H1 (cell line): ENCODE results near the gene ARFGEF3. TPM values are rescaled to one million over a fixed set of nuclear protein-coding genes. Genes with fewer than 3 reads are reported as not detected.

ENCODE experiments used
- CTCF ChIA-PET: fragments of 300-600 bp; sonication (Branson Sonifier 250); formaldehyde crosslinking; loops from one replicate; lab custom pipeline; 2021; ENCODE audit not compliant: partially characterized antibody; lab: Charles Lee
- POLR2A ChIA-PET: fragments of 300-600 bp; sonication (Branson Sonifier 250); formaldehyde crosslinking; loops from one replicate; lab custom pipeline; 2021; ENCODE audit warnings: inconsistent platforms; ENCODE audit not compliant: partially characterized antibody; lab: Charles Lee
- DNase-seq, 2 experiments: peaks; one replicate each; pipeline versions ENCODE4 v3.0.0 to v3.0.0-alpha.2; 2010 to 2022; ENCODE audit warnings: low spot score in 2 of 2, low read depth in 1 of 2, mixed read lengths in 1 of 2
- FAIRE-seq: peaks from 2 replicates; lab custom pipeline; 2011; peaks lifted over from hg19 to GRCh38; lab: Jason Lieb, UNC
- H2AFZ ChIP-seq: 2 replicates; pipeline ENCODE4 v1.8.1; 2012; ENCODE audit warnings: low read length, inconsistent platforms
- H2AK5ac ChIP-seq: 2 replicates; pipeline ENCODE4 v1.6.1; 2013; ENCODE audit warnings: low read depth, low read length
- H2BK120ac ChIP-seq: replicated peaks from 2 replicates; pipeline ENCODE3; 2013; ENCODE audit warnings: low read depth, low read length, inconsistent platforms
- H2BK12ac ChIP-seq: 2 replicates; pipeline ENCODE4 v1.6.1; 2013; ENCODE audit warnings: low read depth, low read length
- H2BK15ac ChIP-seq: 2 replicates; pipeline ENCODE4 v1.6.1; 2013; ENCODE audit warnings: low read length
- H2BK20ac ChIP-seq: 2 replicates; pipeline ENCODE4 v1.6.1; 2013; ENCODE audit warnings: low read length
- H2BK5ac ChIP-seq: 2 replicates; pipeline ENCODE4 v1.6.1; 2013; ENCODE audit warnings: low read depth, low read length
- H3K14ac ChIP-seq: 2 replicates; pipeline ENCODE4 v1.6.1; 2013; ENCODE audit warnings: inconsistent platforms; ENCODE audit not compliant: insufficient read length
- H3K18ac ChIP-seq: 2 replicates; pipeline ENCODE4 v1.6.1; 2013; ENCODE audit warnings: low read length; ENCODE audit errors: extremely low read depth
- H3K23ac ChIP-seq: 2 replicates; pipeline ENCODE4 v1.6.1; 2013; ENCODE audit warnings: inconsistent platforms; ENCODE audit not compliant: insufficient read length
- H3K23me2 ChIP-seq: 2 replicates; pipeline ENCODE4 v1.6.1; 2013; ENCODE audit warnings: low read depth, low read length
- H3K27ac ChIP-seq: 2 replicates; pipeline ENCODE4 v1.6.1; 2011; ENCODE audit warnings: low read depth, low read length, inconsistent platforms
- H3K27me3 ChIP-seq, 4 experiments: replicated peaks in 1 of 4; 1 replicate in 1 of 4; 2 replicates in 3 of 4; pipeline versions ENCODE4 v1.6.1 to v1.8.1; 2011 to 2013; ENCODE audit warnings: low read length in 3 of 4, mild to moderate bottlenecking in 3 of 4, inconsistent platforms in 2 of 4, mixed read lengths in 2 of 4, moderate library complexity in 1 of 4; ENCODE audit not compliant: control insufficient read depth in 3 of 4, insufficient read depth in 3 of 4; ENCODE audit errors: extremely low read depth in 1 of 4
- H3K36me3 ChIP-seq, 4 experiments: 2 replicates each; pipeline versions ENCODE4 v1.6.1 to v1.8.1; 2011 to 2013; ENCODE audit warnings: mild to moderate bottlenecking in 4 of 4, low read length in 3 of 4, moderate library complexity in 2 of 4, control low read depth in 1 of 4, inconsistent platforms in 1 of 4; ENCODE audit not compliant: insufficient read depth in 4 of 4, control insufficient read depth in 2 of 4
- H3K4ac ChIP-seq: replicated peaks from 2 replicates; pipeline ENCODE3; 2013; ENCODE audit warnings: low read length, low read depth, mixed read lengths, inconsistent platforms; ENCODE audit not compliant: insufficient read length
- H3K4me1 ChIP-seq, 4 experiments: replicated peaks in 1 of 4; 1 replicate in 1 of 4; 2 replicates in 3 of 4; pipeline versions ENCODE4 v1.6.1 to v1.8.1; 2011 to 2013; ENCODE audit warnings: low read length in 3 of 4, inconsistent platforms in 2 of 4, mixed read lengths in 1 of 4; ENCODE audit not compliant: insufficient read depth in 4 of 4, control insufficient read depth in 3 of 4
- H3K4me2 ChIP-seq, 2 experiments: 2 replicates each; pipeline versions ENCODE4 v1.6.1 to v1.8.1; 2011 to 2013; ENCODE audit warnings: low read depth in 2 of 2, low read length in 2 of 2, control low read depth in 1 of 2, inconsistent platforms in 1 of 2, mild to moderate bottlenecking in 1 of 2; ENCODE audit not compliant: insufficient read depth in 1 of 2
- H3K4me3 ChIP-seq, 4 experiments: fragments of 200-600, 300-600 bp in 1 of 4; sonication (generic), shearing (Covaris generic), sonication (Bioruptor Twin) in 1 of 4; 2 replicates each; pipeline versions ENCODE4 v1.5.1 to v1.8.1; 2011 to 2016; ENCODE audit warnings: low read length in 4 of 4, low read depth in 3 of 4, control low read depth in 2 of 4, inconsistent platforms in 2 of 4, mild to moderate bottlenecking in 2 of 4, mixed read lengths in 1 of 4, moderate library complexity in 1 of 4; ENCODE audit not compliant: insufficient read depth in 2 of 4; ENCODE audit errors: extremely low read depth in 1 of 4
- H3K56ac ChIP-seq: replicated peaks from 2 replicates; pipeline ENCODE3; 2013; ENCODE audit warnings: low read depth, mild to moderate bottlenecking, mixed read lengths, low read length, inconsistent platforms; ENCODE audit not compliant: insufficient read length
- H3K79me1 ChIP-seq: 2 replicates; pipeline ENCODE4 v1.6.1; 2013; ENCODE audit warnings: low read depth, low read length, control low read depth
- H3K79me2 ChIP-seq, 2 experiments: 2 replicates each; pipeline versions ENCODE4 v1.6.1 to v1.8.1; 2012 to 2013; ENCODE audit warnings: low read length in 2 of 2, mild to moderate bottlenecking in 2 of 2, inconsistent platforms in 1 of 2; ENCODE audit not compliant: insufficient read depth in 2 of 2, control insufficient read depth in 1 of 2
- H3K9ac ChIP-seq, 4 experiments: replicated peaks in 1 of 4; 1 replicate in 1 of 4; 2 replicates in 3 of 4; pipeline versions ENCODE4 v1.6.1 to v1.8.1; 2011 to 2013; ENCODE audit warnings: low read depth in 3 of 4, low read length in 3 of 4, control low read depth in 2 of 4, mild to moderate bottlenecking in 2 of 4, moderate library complexity in 2 of 4, inconsistent platforms in 1 of 4; ENCODE audit errors: extremely low read depth in 1 of 4
- H3K9me3 ChIP-seq, 2 experiments: 2 replicates each; pipeline versions ENCODE4 v1.6.1 to v1.8.1; 2012 to 2013; ENCODE audit warnings: mild to moderate bottlenecking in 2 of 2, moderate library complexity in 2 of 2, control low read depth in 1 of 2, inconsistent platforms in 1 of 2, low read depth in 1 of 2, low read length in 1 of 2, mixed read lengths in 1 of 2; ENCODE audit not compliant: insufficient read depth in 2 of 2
- H4K20me1 ChIP-seq, 2 experiments: replicated peaks in 1 of 2; 2 replicates each; pipeline versions ENCODE3 to v1.8.1; 2011 to 2013; ENCODE audit warnings: inconsistent platforms in 2 of 2, low read length in 2 of 2, mild to moderate bottlenecking in 1 of 2; ENCODE audit not compliant: insufficient read depth in 2 of 2, control insufficient read depth in 1 of 2
- H4K5ac ChIP-seq: 2 replicates; pipeline ENCODE4 v1.6.1; 2013; ENCODE audit warnings: low read length, low read depth, mixed read lengths, inconsistent platforms; ENCODE audit not compliant: insufficient read length
- H4K8ac ChIP-seq: 2 replicates; pipeline ENCODE4 v1.8.0; 2013; ENCODE audit warnings: mild to moderate bottlenecking, moderate library complexity, low read length, inconsistent platforms; ENCODE audit not compliant: insufficient read depth; ENCODE audit errors: extremely low read depth
- H4K91ac ChIP-seq: replicated peaks from 2 replicates; pipeline ENCODE3; 2013; ENCODE audit warnings: low read length, mixed read lengths, inconsistent platforms; ENCODE audit not compliant: insufficient read length
- CBX8 ChIP-seq: fragments of 300-800, 300-1000 bp; sonication (generic); IDR thresholded peaks from 2 replicates; pipeline ENCODE4 v1.7.1; 2016; ENCODE audit warnings: low read depth, low read length, borderline replicate concordance
- EZH2 ChIP-seq: fragments of 200-600 bp; sonication (generic); IDR thresholded peaks from 2 replicates; pipeline ENCODE4 v1.7.1; 2012; ENCODE audit warnings: low read depth, mild to moderate bottlenecking, moderate library complexity, low read length, inconsistent platforms; ENCODE audit not compliant: severe bottlenecking
- GTF2F1 ChIP-seq: IDR thresholded peaks from 2 replicates; pipeline ENCODE4 v1.6.1; 2012; ENCODE audit warnings: low read depth, low read length, improper control_type of control experiment, borderline replicate concordance
- HDAC2 ChIP-seq, 2 experiments: fragments of 300-600 bp in 1 of 2; sonication (generic) in 1 of 2; IDR thresholded peaks; 2 replicates each; pipeline ENCODE4 v1.6.1; 2011 to 2012; ENCODE audit warnings: low read depth in 2 of 2, low read length in 2 of 2, mild to moderate bottlenecking in 2 of 2, moderate library complexity in 2 of 2, borderline replicate concordance in 1 of 2, inconsistent platforms in 1 of 2
- RNF2 ChIP-seq: fragments of 200-900, 300-1000 bp; sonication (generic); IDR thresholded peaks from 2 replicates; pipeline ENCODE4 v1.7.1; 2016; ENCODE audit warnings: borderline replicate concordance, low read depth, mild to moderate bottlenecking, antibody characterized with exemption, low read length; ENCODE audit not compliant: poor library complexity, severe bottlenecking; ENCODE audit errors: missing control alignments
- SIN3A ChIP-seq, 2 experiments: IDR thresholded peaks in 1 of 2; conservative IDR thresholded peaks in 1 of 2; 2 replicates each; pipeline ENCODE4 v1.6.1; 2011 to 2012; ENCODE audit warnings: low read length in 2 of 2, improper control_type of control experiment in 1 of 2, low read depth in 1 of 2, mild to moderate bottlenecking in 1 of 2
- WGBS, 2 experiments: shearing (Covaris generic) in 1 of 2; methylation state at CpG; one replicate each; pipeline versions ENCODE4 v1.1.6 to v1.1.7; 2013 to 2015; ENCODE audit warnings: low lambda C conversion rate in 2 of 2, mixed read lengths in 2 of 2, inconsistent platforms in 1 of 2, low coverage in 1 of 2, missing lambda C conversion rate in 1 of 2; ENCODE audit not compliant: insufficient replicate concordance in 2 of 2, insufficient coverage in 1 of 2, insufficient read length in 1 of 2; ENCODE audit errors: extremely low coverage in 1 of 2, missing lambda C conversion rate in 1 of 2; 5-methylcytosine and 5-hydroxymethylcytosine counted together
- polyA plus RNA-seq, 7 experiments: library from polyadenylated mRNA; depleted of rRNA in 3 of 7; stranded (reverse) in 5 of 7; unstranded in 2 of 7; fragments of >200 nt in 5 of 7; fragments of 200-250 nt in 2 of 7; gene quantifications; 1 replicate in 5 of 7; 2 replicates in 1 of 7; 4 replicates in 1 of 7; pipeline versions ENCODE4 v1.2.1 to v1.2.3, GENCODE V29; 2011 to 2013; ENCODE audit warnings: missing spikeins in 2 of 7, mixed read lengths in 2 of 7
- total RNA-seq: library from RNA; stranded (reverse); fragmentation: NEBNext Ultra II Directional; extraction: Animal tissue kit (Norgen Biotek cat#: 25700); gene quantifications from 2 replicates; pipeline ENCODE4 v1.2.1, GENCODE V29; 2021

ARFGEF3 gene
- total and polyA plus RNA-seq, 2 of the 8 experiments (the other 6 are each of a cell fraction or from before 2014, with no cell fraction given): 5.8 to 23.2 TPM

DNA sequence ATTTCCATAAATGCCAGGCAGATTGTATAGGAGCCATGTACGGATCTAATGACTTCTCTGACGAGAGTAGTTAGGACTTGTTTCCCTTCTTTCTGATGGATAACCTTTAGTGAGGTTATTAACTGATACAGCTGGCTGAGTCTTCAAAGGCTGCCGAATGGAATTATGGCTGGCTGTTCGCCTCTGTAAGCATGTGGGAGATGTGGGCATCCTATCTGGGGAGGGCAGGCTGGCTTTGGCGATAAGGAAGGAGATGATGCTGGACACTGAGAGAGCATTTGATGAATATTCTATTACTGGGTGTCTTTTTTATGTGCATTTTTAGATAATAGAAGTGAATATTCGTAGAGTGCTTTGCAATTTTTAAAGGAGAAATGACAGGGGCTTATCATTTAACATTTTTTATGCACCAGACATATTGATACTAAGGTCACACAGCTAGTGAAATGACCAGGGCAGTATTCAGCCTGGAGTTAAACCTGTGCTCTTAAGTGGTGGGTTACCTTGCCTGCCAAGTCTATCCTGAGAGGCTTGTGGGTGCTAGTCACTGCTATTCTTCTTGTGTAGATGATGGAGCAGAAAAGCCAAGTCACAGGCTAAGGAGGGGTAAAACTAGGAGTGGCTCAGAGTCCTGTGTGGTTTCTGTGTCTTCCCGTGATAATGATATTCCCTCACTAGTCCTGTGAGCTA, 53.5 kb downstream of the ARFGEF3 start:
- Histone ChIP-seq H3K4me2 (no peak overlapping the region), H3K79me2 (no peaks in the 10 kb centered on the region), H2BK120ac (no peak overlapping the region), H2BK5ac (no peak overlapping the region), H3K4me1 (no peaks in the 10 kb centered on the region), H3K14ac (no peak overlapping the region), H2AFZ (no peak overlapping the region), H3K18ac (no peak overlapping the region), H3K79me1 (no peaks in the 10 kb centered on the region), H4K20me1 (no peaks in the 10 kb centered on the region), H2BK12ac (no peak overlapping the region), H2AK5ac (no peak overlapping the region), H3K23ac (no peak overlapping the region), H3K4ac (no peak overlapping the region), H3K23me2 (peaks cover 2% of the 10 kb centered on the region; the same call in 1 of the 2 replicates), H4K8ac (no peak overlapping the region), H4K91ac (no peak overlapping the region), H3K4me3 (no peak overlapping the region), H3K9me3 (no peaks in the 10 kb centered on the region; a peak in 1 of 4 replicates), H3K9ac (no peak overlapping the region), H3K36me3 (no peaks in the 10 kb centered on the region), H3K27ac (no peak overlapping the region), H4K5ac (no peak overlapping the region), H3K56ac (no peak overlapping the region), H3K27me3 (no peaks in the 10 kb centered on the region), H2BK20ac (no peak overlapping the region), H2BK15ac (no peak overlapping the region)
- 84% methylated on average over 7 of the region's 7 CpGs; no CpG with 5 or more reads in 1 of the 2 experiments for WGBS, 2 experiments
- DNase-seq: no peak
- no peak for FAIRE-seq
- TF ChIP-seq GTF2F1 (no peak), HDAC2 (IDR thresholded peaks at IDR 0.05; ENCODE audit: borderline replicate concordance in 1 of 2, low read depth in 2 of 2, low read length in 2 of 2) (no peak), RNF2 (no peak), CBX8 (no peak), SIN3A (conservative IDR thresholded peaks at IDR 0.05 in 1 of 2, IDR thresholded peaks at IDR 0.05 in 1 of 2; ENCODE audit: low read depth in 1 of 2, low read length in 2 of 2) (no peak), EZH2 (no peak)
- CTCF ChIA-PET: interaction anchor here (1.8 kb wide), 1 partner anchor 99 kb away, joined by 6 read pairs; no protein-coding TSS in a partner anchor
- POLR2A ChIA-PET: interaction anchor here (0.6 kb wide), 1 partner anchor 391 kb away, joined by 3 read pairs; no protein-coding TSS in a partner anchor
